Suprapubic skin (tissue), 4 donors: ENCODE measurements around the gene RPS6KC1. TPM values are rescaled to one million over a fixed set of nuclear protein-coding genes. Genes with fewer than 3 reads are reported as not detected.

Source experiments
- DNase-seq, 2 donors: peaks; one replicate each; pipeline ENCODE4 v3.0.0-alpha.2; 2019; ENCODE audit warnings: low spot score in 2 of 2
- H3K27ac ChIP-seq: fragments of 200-600 bp; sonication (generic); one replicate; pipeline ENCODE4 v1.5.1; 2019
- H3K27me3 ChIP-seq: fragments of 200-600 bp; sonication (generic); one replicate; pipeline ENCODE4 v1.5.1; 2019
- H3K36me3 ChIP-seq: fragments of 200-600 bp; sonication (generic); one replicate; pipeline ENCODE4 v1.5.1; 2019
- H3K4me1 ChIP-seq: fragments of 200-600 bp; sonication (generic); one replicate; pipeline ENCODE4 v1.5.1; 2019
- H3K4me3 ChIP-seq: fragments of 200-600 bp; sonication (generic); one replicate; pipeline ENCODE4 v1.5.1; 2019; ENCODE audit warnings: mild to moderate bottlenecking
- H3K9me3 ChIP-seq: fragments of 200-600 bp; sonication (generic); one replicate; pipeline ENCODE4 v1.5.1; 2019
- EP300 ChIP-seq: sonication (generic); formaldehyde crosslinking; IDR thresholded peaks from one replicate; pipeline ENCODE4 v1.6.1; 2017; ENCODE audit warnings: antibody characterized with exemption
- POLR2A ChIP-seq, 2 donors: fragments of 450-650 bp; IDR thresholded peaks; one replicate each; pipeline ENCODE4 v1.6.1; 2017; ENCODE audit warnings: antibody characterized with exemption in 2 of 2, mild to moderate bottlenecking in 2 of 2, moderate library complexity in 2 of 2
- POLR2AphosphoS5 ChIP-seq, 3 donors: sonication (generic); formaldehyde crosslinking; IDR thresholded peaks; one replicate each; pipeline ENCODE4 v1.6.1; 2017; ENCODE audit warnings: antibody characterized with exemption in 3 of 3
- WGBS: methylation state at CpG from one replicate; pipeline ENCODE4 v1.1.5; 2018; 5-methylcytosine and 5-hydroxymethylcytosine counted together
- total RNA-seq, 4 donors: library from RNA; depleted of rRNA; stranded (reverse); fragments of >200 nt; gene quantifications; one replicate each; pipeline ENCODE4 v1.1.0, GENCODE V29; 2016
- TF ChIP-seq, protein P1 (sequence below), 2 donors: fragments of 200-600 bp in 1 of 2; fragments of 450-650 bp in 1 of 2; sonication (generic) in 1 of 2; IDR thresholded peaks; one replicate each; pipeline ENCODE4 v1.5.1; 2016 to 2019; ENCODE audit warnings: antibody characterized with exemption in 2 of 2, mild to moderate bottlenecking in 1 of 2, moderate library complexity in 1 of 2

Gene RPS6KC1
- total RNA-seq, 4 donors from 2014 or later = 9.3 to 18.3 (median 14.2) TPM

- H3K9me3 ChIP-seq = no peaks in the 10 kb centered on the region
- H3K4me3 ChIP-seq = no peak overlapping the region
- H3K27me3 ChIP-seq = peaks cover 47% of the 10 kb centered on the region
- no peak for DNase-seq
- H3K4me1 ChIP-seq = peaks cover 18% of the 10 kb centered on the region
- H3K36me3 ChIP-seq = no peaks in the 10 kb centered on the region
- no peak overlapping the region for H3K27ac ChIP-seq
- TF ChIP-seq, protein P1, sequence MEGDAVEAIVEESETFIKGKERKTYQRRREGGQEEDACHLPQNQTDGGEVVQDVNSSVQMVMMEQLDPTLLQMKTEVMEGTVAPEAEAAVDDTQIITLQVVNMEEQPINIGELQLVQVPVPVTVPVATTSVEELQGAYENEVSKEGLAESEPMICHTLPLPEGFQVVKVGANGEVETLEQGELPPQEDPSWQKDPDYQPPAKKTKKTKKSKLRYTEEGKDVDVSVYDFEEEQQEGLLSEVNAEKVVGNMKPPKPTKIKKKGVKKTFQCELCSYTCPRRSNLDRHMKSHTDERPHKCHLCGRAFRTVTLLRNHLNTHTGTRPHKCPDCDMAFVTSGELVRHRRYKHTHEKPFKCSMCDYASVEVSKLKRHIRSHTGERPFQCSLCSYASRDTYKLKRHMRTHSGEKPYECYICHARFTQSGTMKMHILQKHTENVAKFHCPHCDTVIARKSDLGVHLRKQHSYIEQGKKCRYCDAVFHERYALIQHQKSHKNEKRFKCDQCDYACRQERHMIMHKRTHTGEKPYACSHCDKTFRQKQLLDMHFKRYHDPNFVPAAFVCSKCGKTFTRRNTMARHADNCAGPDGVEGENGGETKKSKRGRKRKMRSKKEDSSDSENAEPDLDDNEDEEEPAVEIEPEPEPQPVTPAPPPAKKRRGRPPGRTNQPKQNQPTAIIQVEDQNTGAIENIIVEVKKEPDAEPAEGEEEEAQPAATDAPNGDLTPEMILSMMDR (IDR thresholded peaks at IDR 0.05) = no peak
- TF ChIP-seq POLR2AphosphoS5 (IDR thresholded peaks at IDR 0.05) = no peak
- TF ChIP-seq EP300 = no peak
- no peak for TF ChIP-seq POLR2A (IDR thresholded peaks at IDR 0.05)
- WGBS = 81% methylated on average over 1 of the region's 1 CpG
These were observed 1.8 kb upstream of the RPS6KC1 start for GRCh38 chr1:213049232-213049631.

DNA sequence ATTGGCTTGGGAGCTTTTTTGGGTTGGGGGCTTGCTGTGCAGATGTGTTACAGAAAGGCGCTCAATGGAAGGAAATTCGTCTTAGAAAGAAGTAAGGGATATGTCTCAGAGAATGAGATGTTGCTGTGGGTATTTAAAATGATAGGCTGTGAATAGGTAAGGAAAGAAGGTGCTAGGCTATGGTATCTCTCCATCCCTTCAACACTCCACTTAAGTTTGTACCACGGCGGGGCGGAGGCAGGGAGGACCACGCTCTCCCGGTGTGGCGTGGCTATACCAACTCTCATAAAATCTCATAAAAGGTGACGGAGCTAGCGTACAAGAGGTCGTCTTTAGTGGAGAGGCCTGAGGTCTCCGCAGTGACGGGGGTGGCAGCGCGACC is 305 bp upstream of the RPS6KC1 start:
- H3K4me1 ChIP-seq = peaks cover 18% of the 10 kb centered on the region
- peak overlapping the region; percentile 79 for H3K4me3 ChIP-seq
- peak overlapping the region; percentile 63 for H3K27ac ChIP-seq
- no peaks in the 10 kb centered on the region for H3K9me3 ChIP-seq
- DNase-seq = no peak
- H3K27me3 ChIP-seq = peaks cover 35% of the 10 kb centered on the region
- 30% methylated on average over 15 of the region's 15 CpGs for WGBS
- no peaks in the 10 kb centered on the region for H3K36me3 ChIP-seq
- TF ChIP-seq POLR2A (IDR thresholded peaks at IDR 0.05) (no peak), EP300 (no peak), POLR2AphosphoS5 (IDR thresholded peaks at IDR 0.05) (no peak)
- TF ChIP-seq, protein P1 (IDR thresholded peaks at IDR 0.05) = no peak

- no peak overlapping the region for H3K27ac ChIP-seq
- H3K36me3 ChIP-seq = no peaks in the 10 kb centered on the region
- peaks cover 26% of the 10 kb centered on the region for H3K27me3 ChIP-seq
- peaks cover 18% of the 10 kb centered on the region for H3K4me1 ChIP-seq
- WGBS = 38% methylated on average over 2 of the region's 2 CpGs
- no peaks in the 10 kb centered on the region for H3K9me3 ChIP-seq
- no peak for TF ChIP-seq POLR2AphosphoS5 (IDR thresholded peaks at IDR 0.05)
- peak overlapping the region; percentile 79 for H3K4me3 ChIP-seq
- DNase-seq = no peak
These were observed 801 bp downstream of the RPS6KC1 start for GRCh38 chr1:213051881-213052202.

- TF ChIP-seq POLR2A (IDR thresholded peaks at IDR 0.05) = no peak
- TF ChIP-seq POLR2AphosphoS5 (IDR thresholded peaks at IDR 0.05) = no peak
- TF ChIP-seq, protein P1 (IDR thresholded peaks at IDR 0.05) = no peak
- no peak for TF ChIP-seq EP300
- H3K36me3 ChIP-seq = no peaks in the 10 kb centered on the region
- no peaks in the 10 kb centered on the region for H3K9me3 ChIP-seq
- peaks cover 11% of the 10 kb centered on the region for H3K27me3 ChIP-seq
- H3K4me1 ChIP-seq = peaks cover 18% of the 10 kb centered on the region
- H3K4me3 ChIP-seq = no peak overlapping the region
- no peak for DNase-seq
- no peak overlapping the region for H3K27ac ChIP-seq
These were observed 2.4 kb downstream of the RPS6KC1 start for GRCh38 chr1:213053455-213053854.

- no peak overlapping the region for H3K4me3 ChIP-seq
- peaks cover 4% of the 10 kb centered on the region for H3K27me3 ChIP-seq
- H3K27ac ChIP-seq = no peak overlapping the region
- 90% methylated on average over 2 of the region's 2 CpGs for WGBS
- TF ChIP-seq POLR2AphosphoS5 (IDR thresholded peaks at IDR 0.05) = no peak
- TF ChIP-seq, protein P1 (IDR thresholded peaks at IDR 0.05) = no peak
- TF ChIP-seq EP300 = no peak
- no peak for TF ChIP-seq POLR2A (IDR thresholded peaks at IDR 0.05)
- DNase-seq = no peak
- no peaks in the 10 kb centered on the region for H3K9me3 ChIP-seq
- no peaks in the 10 kb centered on the region for H3K36me3 ChIP-seq
- peaks cover 18% of the 10 kb centered on the region for H3K4me1 ChIP-seq
These were observed 3.1 kb downstream of the RPS6KC1 start for GRCh38 chr1:213054142-213054541.
